ENCODE results near the gene CCDC138.

DNA sequence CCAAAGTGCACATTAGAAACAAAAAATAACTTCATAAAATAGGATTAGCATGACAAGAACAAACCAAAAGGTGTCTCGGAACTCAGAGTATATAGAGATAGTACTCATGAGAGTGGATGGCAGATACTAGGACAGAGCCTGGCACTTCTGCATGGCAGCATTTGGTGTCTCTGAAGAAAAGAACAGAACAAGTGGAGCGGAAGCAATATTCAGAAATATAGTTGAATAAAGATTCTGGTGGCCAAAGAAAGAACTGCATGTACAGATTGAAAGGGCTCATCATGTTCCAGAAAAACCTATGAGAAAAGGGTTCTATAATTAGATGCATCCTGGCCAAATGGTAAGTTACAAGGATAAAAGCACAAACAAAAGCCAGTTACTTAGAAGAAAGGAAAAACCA is 90.9 kb downstream of the CCDC138 start:
- TF ChIP-seq, protein P1, sequence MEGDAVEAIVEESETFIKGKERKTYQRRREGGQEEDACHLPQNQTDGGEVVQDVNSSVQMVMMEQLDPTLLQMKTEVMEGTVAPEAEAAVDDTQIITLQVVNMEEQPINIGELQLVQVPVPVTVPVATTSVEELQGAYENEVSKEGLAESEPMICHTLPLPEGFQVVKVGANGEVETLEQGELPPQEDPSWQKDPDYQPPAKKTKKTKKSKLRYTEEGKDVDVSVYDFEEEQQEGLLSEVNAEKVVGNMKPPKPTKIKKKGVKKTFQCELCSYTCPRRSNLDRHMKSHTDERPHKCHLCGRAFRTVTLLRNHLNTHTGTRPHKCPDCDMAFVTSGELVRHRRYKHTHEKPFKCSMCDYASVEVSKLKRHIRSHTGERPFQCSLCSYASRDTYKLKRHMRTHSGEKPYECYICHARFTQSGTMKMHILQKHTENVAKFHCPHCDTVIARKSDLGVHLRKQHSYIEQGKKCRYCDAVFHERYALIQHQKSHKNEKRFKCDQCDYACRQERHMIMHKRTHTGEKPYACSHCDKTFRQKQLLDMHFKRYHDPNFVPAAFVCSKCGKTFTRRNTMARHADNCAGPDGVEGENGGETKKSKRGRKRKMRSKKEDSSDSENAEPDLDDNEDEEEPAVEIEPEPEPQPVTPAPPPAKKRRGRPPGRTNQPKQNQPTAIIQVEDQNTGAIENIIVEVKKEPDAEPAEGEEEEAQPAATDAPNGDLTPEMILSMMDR (IDR thresholded peaks at IDR 0.05): no peak
- TF ChIP-seq POLR2A (IDR thresholded peaks at IDR 0.05): no peak
